ENCODE data around the gene CSPG4. TPM values are rescaled to one million over a fixed set of nuclear protein-coding genes. Genes with fewer than 3 reads are reported as not detected.

Gene CSPG4
- total and polyA plus RNA-seq, 2 of the 13 experiments (the other 11 are each of a cell fraction or from before 2014, with no cell fraction given): 0.01 to 0.04 TPM

DNA sequence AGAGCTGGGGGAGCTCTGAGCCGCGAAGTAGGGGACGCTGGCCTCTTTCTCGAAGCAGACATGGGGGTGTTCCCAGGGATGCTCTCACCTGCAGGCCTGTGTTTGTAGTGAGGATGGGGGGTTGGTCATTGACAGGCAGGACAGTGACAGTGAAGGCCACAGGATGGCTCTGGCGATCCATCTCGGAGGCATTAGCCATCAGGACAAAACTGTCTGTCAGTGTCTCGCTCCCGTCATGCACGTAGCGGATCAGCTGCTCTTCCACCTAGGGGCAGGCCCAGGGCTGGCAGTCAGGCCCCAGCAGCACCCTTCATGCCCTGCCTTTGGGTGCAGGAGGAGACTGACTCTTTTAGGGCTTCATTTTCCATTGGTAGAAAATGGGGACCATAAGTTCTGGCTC, 28.0 kb downstream of the CSPG4 start:
- H3K27ac ChIP-seq (ENCODE audit: extremely low read length, insufficient read depth, low read length): no peak overlapping the region
- ChIA-PET CTCF (ENCODE audit: low intra/inter-chr PET ratio, low total read pairs) (interaction anchor here (0.9 to 1.6 kb wide), 4 partner anchors 58 to 237 kb away, joined by 3 to 6 read pairs (median 4); no protein-coding TSS in a partner anchor), POLR2A (interaction anchor here (1.1 to 1.7 kb wide), 3 partner anchors 33 to 45 kb away, joined by 3 to 5 read pairs (median 4); partner anchors contain the start of genes IMP3 and SNX33)
- DNase-seq (ENCODE audit: low spot score) (peak; percentile 56), ATAC-seq (peak; percentile 44), FAIRE-seq (peak; percentile 23)
- H3K27me3 ChIP-seq (ENCODE audit: control insufficient read depth in 1 of 2, insufficient read depth in 2 of 2, low read length in 2 of 2): peaks cover 6 to 25% of the 10 kb centered on the region in 2 experiments
- in situ Hi-C loops (cut with HindIII; ENCODE audit: extremely low pct_ligation_motif_present, low pct_unique_long_range_greater_than_20kb): loop anchor here (5.0 to 10.0 kb wide), 2 partner anchors 37 to 120 kb away; partner anchors contain the start of gene SNX33
- BruUV-seq (replicated peaks): no TSS peak
- no peak overlapping the region for H2AFZ ChIP-seq (ENCODE audit: low read length)
- H3K79me2 ChIP-seq (ENCODE audit: insufficient read depth, low read length): no peaks in the 10 kb centered on the region
- intact Hi-C loops (cut with micrococcal nuclease; ENCODE audit: unreplicated experiment): loop anchor here (2.0 to 10.0 kb wide), 2 partner anchors 118 to 320 kb away; partner anchors contain the start of gene MAN2C1
- H3K36me3 ChIP-seq (replicated peaks in 1 of 2; ENCODE audit: control insufficient read depth in 1 of 2, insufficient read depth in 2 of 2, low read length in 2 of 2): no peaks in the 10 kb centered on the region
- H3K9ac ChIP-seq (ENCODE audit: insufficient read depth, low read depth, low read length): no peak overlapping the region
- H3K4me1 ChIP-seq (ENCODE audit: insufficient read depth, low read length): peaks cover 41% of the 10 kb centered on the region
- no peaks in the 10 kb centered on the region for H4K20me1 ChIP-seq (ENCODE audit: insufficient read depth, low read length)
- 63% methylated on average over 4 of the region's 10 CpGs for WGBS (ENCODE audit: low lambda C conversion rate)
- H3K9me3 ChIP-seq (ENCODE audit: low read length): no peaks in the 10 kb centered on the region
- peak overlapping the region; percentile 67 for H3K4me2 ChIP-seq (ENCODE audit: low read depth, low read length)
- H3K4me3 ChIP-seq (replicated peaks in 1 of 3; ENCODE audit: insufficient read depth in 1 of 3, low read depth in 2 of 3, low read length in 3 of 3): peak overlapping the region in 1 of 3 experiments; percentile 33; a peak in 1 of 6 replicates
- TF ChIP-seq ZFY (CRISPR knock-in tag; IDR thresholded peaks at IDR 0.05) (peak; percentile 17; the same call in 1 of the 2 replicates), HDAC1 (CRISPR knock-in tag; IDR thresholded peaks at IDR 0.05) (0 out of 2 replicates have a peak, but pooled peaks have one; percentile 15), STAG1 (CRISPR knock-in tag; IDR thresholded peaks at IDR 0.05) (peak; percentile 69), SIN3B (IDR thresholded peaks at IDR 0.05; ENCODE audit: low read length) (no peak), WIZ (CRISPR knock-in tag; IDR thresholded peaks at IDR 0.05) (no peak), CREB1 (IDR thresholded peaks at IDR 0.05) (0 out of 2 replicates have a peak, but pooled peaks have one; percentile 16), CREB1 (CRISPR knock-in tag; IDR thresholded peaks at IDR 0.05) (no peak)
- TF ChIP-seq, protein P1, sequence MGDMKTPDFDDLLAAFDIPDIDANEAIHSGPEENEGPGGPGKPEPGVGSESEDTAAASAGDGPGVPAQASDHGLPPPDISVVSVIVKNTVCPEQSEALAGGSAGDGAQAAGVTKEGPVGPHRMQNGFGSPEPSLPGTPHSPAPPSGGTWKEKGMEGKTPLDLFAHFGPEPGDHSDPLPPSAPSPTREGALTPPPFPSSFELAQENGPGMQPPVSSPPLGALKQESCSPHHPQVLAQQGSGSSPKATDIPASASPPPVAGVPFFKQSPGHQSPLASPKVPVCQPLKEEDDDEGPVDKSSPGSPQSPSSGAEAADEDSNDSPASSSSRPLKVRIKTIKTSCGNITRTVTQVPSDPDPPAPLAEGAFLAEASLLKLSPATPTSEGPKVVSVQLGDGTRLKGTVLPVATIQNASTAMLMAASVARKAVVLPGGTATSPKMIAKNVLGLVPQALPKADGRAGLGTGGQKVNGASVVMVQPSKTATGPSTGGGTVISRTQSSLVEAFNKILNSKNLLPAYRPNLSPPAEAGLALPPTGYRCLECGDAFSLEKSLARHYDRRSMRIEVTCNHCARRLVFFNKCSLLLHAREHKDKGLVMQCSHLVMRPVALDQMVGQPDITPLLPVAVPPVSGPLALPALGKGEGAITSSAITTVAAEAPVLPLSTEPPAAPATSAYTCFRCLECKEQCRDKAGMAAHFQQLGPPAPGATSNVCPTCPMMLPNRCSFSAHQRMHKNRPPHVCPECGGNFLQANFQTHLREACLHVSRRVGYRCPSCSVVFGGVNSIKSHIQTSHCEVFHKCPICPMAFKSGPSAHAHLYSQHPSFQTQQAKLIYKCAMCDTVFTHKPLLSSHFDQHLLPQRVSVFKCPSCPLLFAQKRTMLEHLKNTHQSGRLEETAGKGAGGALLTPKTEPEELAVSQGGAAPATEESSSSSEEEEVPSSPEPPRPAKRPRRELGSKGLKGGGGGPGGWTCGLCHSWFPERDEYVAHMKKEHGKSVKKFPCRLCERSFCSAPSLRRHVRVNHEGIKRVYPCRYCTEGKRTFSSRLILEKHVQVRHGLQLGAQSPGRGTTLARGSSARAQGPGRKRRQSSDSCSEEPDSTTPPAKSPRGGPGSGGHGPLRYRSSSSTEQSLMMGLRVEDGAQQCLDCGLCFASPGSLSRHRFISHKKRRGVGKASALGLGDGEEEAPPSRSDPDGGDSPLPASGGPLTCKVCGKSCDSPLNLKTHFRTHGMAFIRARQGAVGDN (CRISPR knock-in tag; IDR thresholded peaks at IDR 0.05): peak; percentile 47
- TF ChIP-seq, protein P2, sequence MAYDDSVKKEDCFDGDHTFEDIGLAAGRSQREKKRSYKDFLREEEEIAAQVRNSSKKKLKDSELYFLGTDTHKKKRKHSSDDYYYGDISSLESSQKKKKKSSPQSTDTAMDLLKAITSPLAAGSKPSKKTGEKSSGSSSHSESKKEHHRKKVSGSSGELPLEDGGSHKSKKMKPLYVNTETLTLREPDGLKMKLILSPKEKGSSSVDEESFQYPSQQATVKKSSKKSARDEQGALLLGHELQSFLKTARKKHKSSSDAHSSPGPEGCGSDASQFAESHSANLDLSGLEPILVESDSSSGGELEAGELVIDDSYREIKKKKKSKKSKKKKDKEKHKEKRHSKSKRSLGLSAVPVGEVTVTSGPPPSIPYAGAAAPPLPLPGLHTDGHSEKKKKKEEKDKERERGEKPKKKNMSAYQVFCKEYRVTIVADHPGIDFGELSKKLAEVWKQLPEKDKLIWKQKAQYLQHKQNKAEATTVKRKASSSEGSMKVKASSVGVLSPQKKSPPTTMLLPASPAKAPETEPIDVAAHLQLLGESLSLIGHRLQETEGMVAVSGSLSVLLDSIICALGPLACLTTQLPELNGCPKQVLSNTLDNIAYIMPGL (CRISPR knock-in tag; IDR thresholded peaks at IDR 0.05; ENCODE audit: borderline replicate concordance in 1 of 2, low read depth in 1 of 2): 0 out of 4 replicates have a peak, but pooled peaks have one; percentile 24 to 36
- TF ChIP-seq, protein P3, sequence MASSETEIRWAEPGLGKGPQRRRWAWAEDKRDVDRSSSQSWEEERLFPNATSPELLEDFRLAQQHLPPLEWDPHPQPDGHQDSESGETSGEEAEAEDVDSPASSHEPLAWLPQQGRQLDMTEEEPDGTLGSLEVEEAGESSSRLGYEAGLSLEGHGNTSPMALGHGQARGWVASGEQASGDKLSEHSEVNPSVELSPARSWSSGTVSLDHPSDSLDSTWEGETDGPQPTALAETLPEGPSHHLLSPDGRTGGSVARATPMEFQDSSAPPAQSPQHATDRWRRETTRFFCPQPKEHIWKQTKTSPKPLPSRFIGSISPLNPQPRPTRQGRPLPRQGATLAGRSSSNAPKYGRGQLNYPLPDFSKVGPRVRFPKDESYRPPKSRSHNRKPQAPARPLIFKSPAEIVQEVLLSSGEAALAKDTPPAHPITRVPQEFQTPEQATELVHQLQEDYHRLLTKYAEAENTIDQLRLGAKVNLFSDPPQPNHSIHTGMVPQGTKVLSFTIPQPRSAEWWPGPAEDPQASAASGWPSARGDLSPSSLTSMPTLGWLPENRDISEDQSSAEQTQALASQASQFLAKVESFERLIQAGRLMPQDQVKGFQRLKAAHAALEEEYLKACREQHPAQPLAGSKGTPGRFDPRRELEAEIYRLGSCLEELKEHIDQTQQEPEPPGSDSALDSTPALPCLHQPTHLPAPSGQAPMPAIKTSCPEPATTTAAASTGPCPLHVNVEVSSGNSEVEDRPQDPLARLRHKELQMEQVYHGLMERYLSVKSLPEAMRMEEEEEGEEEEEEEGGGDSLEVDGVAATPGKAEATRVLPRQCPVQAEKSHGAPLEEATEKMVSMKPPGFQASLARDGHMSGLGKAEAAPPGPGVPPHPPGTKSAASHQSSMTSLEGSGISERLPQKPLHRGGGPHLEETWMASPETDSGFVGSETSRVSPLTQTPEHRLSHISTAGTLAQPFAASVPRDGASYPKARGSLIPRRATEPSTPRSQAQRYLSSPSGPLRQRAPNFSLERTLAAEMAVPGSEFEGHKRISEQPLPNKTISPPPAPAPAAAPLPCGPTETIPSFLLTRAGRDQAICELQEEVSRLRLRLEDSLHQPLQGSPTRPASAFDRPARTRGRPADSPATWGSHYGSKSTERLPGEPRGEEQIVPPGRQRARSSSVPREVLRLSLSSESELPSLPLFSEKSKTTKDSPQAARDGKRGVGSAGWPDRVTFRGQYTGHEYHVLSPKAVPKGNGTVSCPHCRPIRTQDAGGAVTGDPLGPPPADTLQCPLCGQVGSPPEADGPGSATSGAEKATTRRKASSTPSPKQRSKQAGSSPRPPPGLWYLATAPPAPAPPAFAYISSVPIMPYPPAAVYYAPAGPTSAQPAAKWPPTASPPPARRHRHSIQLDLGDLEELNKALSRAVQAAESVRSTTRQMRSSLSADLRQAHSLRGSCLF (CRISPR knock-in tag; IDR thresholded peaks at IDR 0.05; ENCODE audit: borderline replicate concordance): no peak
- TF ChIP-seq, protein P4, sequence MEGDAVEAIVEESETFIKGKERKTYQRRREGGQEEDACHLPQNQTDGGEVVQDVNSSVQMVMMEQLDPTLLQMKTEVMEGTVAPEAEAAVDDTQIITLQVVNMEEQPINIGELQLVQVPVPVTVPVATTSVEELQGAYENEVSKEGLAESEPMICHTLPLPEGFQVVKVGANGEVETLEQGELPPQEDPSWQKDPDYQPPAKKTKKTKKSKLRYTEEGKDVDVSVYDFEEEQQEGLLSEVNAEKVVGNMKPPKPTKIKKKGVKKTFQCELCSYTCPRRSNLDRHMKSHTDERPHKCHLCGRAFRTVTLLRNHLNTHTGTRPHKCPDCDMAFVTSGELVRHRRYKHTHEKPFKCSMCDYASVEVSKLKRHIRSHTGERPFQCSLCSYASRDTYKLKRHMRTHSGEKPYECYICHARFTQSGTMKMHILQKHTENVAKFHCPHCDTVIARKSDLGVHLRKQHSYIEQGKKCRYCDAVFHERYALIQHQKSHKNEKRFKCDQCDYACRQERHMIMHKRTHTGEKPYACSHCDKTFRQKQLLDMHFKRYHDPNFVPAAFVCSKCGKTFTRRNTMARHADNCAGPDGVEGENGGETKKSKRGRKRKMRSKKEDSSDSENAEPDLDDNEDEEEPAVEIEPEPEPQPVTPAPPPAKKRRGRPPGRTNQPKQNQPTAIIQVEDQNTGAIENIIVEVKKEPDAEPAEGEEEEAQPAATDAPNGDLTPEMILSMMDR (CRISPR knock-in tag; IDR thresholded peaks at IDR 0.05): peak; percentile 69

Measured in HepG2 (cell line).